Measurements from ENCODE around the gene PRTFDC1.

- TF ChIP-seq CTCF (IDR thresholded peaks at IDR 0.05; ENCODE audit: extremely low read depth in 1 of 2, insufficient read depth in 1 of 2, low read depth in 1 of 2, low read length in 2 of 2) (no peak), POLR2A (IDR thresholded peaks at IDR 0.05; ENCODE audit: low read depth, low read length) (no peak), MAX (IDR thresholded peaks at IDR 0.05; ENCODE audit: insufficient read depth, insufficient read length) (no peak)
Observed at GRCh38 chr10:24814568-24815313, 137.7 kb downstream of the PRTFDC1 start.

Measured in endothelial cell of umbilical vein (primary cell).